ENCODE data around the gene ETFA.
A peak's percentile ranks its signal among the peaks of the same experiment; 100 is the strongest.

ETFA gene

DNA sequence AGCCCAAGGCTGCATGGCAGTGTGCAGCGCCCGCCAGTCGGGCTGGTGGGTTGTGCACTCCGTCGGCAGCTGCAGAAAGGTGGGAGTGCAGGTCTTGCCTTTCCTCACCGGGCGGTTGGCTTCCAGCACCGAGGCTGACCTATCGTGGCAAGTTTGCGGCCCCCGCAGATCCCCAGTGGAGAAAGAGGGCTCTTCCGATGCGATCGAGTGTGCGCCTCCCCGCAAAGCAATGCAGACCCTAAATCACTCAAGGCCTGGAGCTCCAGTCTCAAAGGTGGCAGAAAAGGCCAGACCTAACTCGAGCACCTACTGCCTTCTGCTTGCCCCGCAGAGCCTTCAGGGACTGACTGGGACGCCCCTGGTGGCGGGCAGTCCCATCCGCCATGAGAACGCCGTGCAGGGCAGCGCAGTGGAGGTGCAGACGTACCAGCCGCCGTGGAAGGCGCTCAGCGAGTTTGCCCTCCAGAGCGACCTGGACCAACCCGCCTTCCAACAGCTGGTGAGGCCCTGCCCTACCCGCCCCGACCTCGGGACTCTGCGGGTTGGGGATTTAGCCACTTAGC is 29.6 kb upstream of the ETFA start:
- no peak for DNase-seq

DNA sequence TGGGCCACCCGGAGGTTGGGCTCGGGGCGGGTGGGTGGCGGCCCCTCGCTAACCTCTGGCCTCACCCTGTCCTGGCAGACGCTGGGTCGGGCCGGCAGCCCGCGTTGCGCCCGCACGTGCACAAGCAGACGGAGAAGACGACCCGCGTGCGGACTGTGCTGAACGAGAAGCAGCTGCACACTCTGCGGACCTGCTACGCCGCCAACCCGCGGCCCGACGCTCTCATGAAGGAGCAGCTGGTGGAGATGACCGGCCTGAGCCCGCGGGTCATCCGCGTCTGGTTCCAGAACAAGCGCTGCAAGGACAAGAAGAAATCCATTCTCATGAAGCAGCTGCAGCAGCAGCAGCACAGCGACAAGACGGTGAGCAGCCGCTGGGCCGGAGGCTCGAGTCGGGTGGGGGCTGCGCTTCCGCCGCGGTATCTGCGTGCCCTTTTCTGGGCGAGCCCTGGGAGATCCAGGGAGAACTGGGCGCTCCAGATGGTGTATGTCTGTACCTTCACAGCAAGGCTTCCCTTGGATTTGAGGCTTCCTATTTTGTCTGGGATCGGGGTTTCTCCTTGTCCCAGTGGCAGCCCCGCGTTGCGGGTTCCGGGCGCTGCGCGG is 29.0 kb upstream of the ETFA start:
- DNase-seq, result no peak

DNA sequence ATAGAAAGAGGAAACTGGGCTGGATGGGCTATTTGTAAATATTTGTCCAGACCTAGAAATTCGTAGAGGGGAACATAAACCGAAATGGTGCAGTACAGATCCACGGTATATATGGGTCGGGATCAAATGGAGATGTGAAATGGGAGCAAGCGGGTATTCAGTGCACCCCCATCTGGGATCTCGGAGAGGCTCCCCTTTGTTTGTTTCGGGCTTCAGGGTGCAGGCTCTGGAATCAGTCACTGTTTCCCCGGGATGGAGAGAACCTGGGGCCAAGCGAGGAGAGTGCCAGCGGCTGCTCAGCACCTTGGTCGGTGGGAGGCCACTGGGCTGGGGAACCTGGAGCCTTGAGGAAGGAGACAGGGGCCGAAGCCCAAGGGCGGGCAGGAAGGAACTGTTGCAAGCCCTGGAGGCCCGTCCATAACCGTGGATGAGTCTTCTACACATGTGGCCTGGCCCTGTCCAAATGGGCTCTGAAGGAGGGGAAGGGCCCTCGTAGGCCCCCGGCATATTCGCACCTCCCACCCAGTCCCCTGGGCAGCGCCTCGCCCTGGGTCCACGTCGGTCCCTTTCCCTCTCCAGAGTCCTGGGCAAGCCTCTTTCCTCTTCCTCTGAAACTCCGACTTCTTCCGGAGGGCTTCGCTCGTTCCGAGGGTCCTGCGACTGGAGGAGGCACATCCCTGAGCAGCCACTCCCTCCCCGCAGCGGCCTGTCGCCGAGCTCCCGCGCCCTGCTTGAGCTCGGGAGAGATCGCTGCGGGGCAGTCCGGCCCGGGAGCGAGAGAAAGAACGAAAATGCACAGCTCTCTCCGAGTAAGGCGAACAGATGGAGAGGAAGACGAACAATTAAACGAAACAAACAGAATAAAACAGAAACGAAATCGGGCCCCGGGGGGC is 28.3 kb upstream of the ETFA start:
- no peak for DNase-seq

DNA sequence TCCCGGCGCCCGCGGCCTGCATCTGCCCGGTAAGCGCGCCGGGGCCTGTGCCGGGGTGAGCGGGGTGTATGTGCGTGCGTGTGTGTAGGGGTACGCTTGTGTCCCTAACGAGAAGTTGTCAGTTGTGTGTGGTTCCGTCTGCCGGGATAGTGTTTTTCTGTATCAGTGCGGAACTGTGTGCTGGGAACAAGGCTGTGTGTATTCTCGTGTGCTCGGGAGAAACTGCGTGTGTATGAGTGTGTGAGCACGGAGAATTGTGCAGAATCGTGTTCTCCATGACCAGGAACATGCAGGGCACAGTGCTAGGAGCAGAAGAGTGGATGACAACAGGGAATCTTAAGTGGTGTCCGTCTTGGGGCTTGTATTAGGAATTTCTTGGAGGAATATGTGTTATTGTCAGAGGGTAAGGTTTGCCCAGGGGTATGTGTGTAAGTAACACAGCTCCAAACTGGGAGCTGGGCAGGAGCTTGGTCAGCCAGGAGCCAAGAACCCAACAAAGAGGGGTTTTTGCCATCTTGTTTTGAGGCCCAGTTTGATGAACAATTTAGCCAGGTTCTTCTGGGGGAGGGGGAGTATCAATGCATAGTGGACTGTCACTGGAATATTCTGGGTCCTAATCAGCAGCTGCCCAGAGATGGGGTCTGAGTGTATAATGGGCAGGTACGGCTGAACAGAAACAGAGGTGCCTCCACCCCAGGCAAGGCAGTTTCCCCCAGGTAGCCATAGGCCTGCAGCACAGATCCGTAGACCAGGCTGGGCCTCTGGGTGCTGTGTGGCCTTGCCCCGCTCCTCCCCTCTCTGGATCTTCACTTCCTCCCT is 27.4 kb upstream of the ETFA start:
- DNase-seq, result no peak

DNA sequence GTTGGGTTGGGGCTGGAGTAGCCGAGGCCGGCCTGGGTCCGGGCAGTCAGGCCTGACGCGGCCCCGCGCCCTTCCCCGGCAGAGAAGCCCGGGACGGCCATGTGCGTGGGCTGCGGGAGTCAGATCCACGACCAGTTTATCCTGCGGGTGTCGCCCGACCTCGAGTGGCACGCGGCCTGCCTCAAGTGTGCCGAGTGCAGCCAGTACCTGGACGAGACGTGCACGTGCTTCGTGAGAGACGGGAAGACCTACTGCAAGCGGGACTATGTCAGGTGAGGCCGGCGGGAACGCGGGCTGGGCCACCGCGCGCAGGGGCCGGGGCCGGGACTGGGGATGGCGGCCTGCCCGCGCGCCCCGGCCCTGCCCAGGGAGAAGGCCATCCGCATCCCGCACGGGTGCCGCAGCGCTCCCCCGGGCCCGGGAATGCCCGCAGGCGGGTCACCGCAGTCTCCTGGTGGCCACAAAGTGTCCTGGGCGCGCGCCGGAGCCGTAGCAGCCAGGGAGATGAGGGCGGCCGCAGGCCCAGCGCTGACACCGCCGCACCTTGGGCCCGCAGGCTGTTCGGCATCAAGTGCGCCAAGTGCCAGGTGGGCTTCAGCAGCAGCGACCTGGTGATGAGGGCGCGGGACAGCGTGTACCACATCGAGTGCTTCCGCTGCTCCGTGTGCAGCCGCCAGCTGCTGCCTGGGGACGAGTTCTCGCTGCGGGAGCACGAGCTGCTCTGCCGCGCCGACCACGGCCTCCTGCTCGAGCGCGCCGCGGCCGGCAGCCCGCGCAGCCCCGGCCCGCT is 26.6 kb upstream of the ETFA start:
- DNase-seq, result no peak

DNA sequence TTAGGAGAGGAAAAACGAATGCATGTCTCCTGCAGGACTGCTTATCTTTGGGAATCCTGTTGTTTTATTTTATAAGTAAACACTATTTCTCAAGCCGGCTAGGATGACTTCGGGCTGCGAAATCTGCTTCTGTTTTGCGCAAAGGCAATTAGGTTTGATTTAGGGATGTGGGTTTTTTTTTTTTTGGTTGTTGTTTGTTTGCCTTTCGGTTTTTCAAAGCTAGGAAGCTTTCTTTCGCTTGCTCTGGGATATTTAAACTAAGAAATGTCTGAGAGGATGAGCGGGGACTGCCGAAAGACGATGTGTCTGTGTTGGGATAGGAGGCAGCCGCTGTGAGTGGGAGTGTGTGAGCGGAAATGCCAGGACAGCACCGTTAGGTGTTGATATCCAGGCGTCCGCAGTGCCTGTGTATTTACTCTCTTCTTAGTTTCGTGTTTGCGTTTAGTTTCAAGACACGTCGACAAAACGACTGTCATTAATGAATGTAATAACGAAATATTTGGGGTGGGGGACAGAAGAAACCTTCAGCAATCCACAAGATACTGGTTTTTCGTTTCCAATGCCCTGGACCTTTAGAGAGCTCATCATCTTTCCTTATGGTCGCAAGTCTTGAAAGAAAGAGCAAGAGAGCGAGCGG is 25.9 kb upstream of the ETFA start:
- DNase-seq, result no peak

DNA sequence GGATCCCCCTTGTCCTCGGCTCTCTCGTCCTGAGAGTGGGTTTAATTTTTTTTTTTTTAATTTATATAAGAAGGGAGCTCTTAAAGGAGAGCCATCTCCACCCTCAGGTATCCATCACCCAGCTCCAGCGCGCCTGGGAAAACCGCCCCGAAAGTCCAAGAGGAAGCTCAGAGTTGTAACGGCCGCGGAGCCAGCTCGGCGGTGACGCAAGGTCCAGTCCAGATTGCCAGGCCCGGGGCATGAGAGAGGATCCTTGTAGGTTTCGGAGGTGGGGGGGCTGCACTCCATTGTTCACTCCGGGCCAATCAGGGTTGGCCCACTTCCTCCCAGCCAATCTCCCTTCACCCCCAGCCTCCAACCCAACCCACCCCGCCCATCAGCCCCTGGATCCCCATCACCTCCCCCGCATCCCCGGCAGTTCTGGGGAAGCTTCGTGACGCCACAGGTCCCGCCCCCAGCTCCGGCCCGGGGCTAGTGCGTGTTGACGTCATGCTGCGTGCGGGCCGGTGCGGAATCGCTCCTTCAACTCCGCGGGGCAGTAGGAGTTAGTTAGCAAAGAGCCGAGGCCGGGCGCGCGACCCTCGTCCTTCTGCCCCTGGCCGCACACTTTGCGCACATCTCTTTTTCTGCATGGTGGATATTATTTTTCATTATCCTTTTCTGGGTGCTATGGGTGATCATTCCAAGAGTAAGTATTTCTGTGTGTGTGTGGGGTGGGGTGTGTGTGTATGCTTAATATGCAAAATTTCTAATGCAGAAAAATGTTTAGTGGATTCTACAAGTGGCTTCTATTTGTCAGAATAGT is 25.2 kb upstream of the ETFA start, which contains the start of gene ISL2:
TSS of gene ISL2 (plus strand) at position 520 of the 805 bp plus-strand sequence. CDS start at position 631, 111 bp downstream.
- DNase-seq, result peak in 25 of 56 donors; percentile 5 to 87 (median 56)

DNA sequence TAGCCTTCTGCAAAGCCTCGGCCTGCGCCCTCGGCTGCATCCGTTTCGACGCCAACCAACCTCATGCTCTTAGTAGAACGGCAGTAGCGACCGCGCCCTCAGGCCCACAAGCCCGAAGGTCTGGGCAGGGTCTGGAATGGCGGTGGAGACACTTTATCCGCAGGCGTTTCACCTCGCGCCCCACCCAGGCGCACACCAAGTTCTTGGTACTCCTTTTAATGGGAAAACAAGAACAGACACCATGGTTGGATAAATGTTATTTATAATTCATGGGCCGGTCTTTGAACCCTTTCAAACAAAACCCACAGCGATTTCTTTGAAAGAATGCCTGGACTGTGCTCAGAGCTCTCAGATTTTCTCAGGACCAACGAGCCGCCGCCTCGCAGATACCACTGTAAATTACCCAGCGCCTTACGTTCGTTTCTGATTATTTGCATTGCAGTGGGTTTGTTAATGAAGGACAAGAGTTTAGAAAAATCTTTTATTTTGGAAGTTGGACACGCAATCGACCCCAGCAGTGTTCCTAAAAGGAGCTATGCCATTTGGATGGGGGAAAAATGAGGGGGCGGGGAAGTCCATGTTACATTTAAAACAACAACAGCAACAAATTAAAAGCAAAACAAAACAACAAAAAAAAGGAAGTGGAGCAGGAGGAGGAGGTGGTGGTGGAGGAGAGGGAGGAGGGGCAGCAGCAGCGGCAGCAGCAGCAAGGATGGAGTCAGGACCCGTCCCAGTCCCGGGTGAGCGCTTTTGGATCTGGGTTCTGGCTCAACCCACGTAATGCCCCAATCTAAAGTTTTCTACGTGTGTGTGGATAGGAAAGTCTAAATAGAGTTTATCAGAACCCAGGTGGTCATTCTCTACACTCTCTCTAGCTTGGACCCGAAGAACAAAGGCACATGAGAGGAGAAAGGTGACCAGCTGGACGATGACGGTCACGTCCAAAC is 24.3 kb upstream of the ETFA start:
- DNase-seq, result no peak

DNA sequence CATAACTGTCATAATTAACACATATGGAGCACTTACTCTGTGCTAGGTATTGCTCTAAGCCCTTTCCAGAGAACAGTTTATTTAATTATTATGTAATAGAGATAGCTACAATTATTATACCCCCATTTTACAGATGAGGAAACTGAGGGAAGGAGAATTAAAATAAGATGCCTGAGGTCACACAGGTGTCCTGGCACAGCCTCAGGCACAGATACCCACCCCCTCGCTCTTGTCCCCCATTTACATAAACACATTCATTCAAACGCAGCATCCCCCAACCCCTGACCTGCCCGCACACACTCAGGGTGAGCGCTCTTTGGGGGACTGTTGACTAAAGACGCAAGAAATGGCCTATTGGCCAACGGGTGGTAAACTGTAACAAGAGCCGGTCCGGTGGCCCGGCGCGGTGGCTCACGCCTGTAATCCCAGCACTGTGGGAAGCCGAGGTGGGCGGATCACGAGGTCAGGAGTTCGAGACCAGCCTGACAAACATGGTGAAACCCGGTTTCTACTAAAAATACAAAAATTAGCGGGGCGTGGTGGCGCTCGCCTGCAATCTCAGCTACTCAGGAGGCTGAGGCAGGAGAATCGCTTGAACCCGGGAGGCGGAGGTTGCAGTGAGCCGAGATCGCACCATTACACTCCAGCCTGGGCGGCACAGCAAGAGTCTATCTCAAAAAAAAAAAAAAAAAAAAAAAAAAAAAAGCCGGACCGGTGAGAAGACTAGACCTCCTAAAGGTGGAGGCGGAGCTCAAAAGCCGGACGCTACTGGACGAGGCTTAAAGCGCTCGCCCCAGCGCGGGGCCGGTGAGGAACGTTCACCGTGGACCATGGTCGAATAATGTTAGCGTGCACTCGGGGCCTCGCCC is 23.4 kb upstream of the ETFA start:
- DNase-seq, result no peak

DNA sequence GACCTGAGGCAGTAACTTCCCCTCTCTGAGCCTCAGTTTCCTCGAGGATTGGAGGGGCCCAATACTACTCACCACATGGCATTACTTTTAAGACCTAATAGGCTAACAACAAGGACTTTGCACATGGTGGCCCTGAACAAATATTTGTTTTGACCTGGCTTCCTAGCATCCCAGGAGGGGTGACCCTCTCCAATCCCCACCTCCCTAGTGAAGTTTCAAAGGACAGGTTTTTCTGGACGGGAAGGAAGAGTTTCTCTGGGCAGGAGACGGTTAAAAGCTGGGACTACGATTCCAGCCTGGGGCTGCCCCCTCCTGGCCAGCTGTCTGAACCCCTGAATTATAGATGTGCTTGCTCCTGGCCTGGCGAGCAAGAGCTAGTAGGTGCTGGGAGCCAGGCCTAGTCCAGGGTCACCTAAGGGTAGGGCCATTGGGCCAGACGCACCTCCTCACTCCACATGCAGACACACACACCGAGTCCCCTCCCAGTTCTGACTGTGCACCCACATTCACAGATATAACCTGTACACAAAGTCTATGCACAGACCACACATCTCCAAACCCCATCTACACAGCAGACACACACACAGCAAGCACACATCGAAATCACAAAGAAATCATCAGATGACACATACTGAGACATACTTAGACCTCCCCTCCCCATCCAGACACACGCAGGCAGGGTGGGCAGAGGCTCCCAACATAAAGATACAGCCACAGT is 22.6 kb upstream of the ETFA start:
- no peak for DNase-seq

DNA sequence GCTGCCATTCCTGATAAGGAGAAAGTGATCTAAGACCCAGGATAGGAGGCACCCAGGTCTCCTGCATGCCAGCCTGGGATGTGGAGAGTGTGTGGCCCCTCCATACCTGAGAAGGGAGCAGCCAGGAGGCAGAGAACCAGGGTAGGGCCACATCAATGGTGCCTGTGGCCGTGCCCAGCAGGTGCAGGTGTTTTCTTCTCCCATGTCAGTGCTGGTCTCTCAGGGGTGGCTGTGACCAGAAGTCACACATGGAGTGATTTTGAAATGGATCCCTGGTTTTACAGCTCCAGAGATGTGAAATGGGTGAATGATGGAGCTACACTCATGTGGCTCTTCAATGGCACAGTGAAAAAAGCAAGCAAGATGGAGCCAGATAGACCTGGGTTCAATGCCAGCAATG is 22.0 kb upstream of the ETFA start:
- DNase-seq, result no peak

DNA sequence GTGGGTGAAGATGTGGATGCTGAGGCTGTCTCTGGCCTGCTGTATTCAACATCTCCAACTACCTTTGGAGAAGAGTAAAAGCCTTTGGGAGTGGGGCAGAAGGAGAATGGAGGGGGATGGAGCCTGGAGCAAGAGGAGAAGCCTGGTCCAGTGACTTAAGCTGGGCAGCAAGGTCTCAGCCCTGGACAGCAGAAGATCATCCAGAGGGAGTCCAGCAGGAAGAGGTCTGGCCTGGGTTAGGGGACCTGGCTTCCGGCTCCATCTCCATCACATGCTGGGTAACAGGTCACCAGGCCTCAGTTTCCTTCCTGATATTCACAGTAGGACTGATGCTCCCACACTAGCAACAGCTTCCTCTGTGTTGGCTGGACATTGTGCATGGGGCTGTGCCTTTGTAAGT is 21.5 kb upstream of the ETFA start:
- no peak for DNase-seq

DNA sequence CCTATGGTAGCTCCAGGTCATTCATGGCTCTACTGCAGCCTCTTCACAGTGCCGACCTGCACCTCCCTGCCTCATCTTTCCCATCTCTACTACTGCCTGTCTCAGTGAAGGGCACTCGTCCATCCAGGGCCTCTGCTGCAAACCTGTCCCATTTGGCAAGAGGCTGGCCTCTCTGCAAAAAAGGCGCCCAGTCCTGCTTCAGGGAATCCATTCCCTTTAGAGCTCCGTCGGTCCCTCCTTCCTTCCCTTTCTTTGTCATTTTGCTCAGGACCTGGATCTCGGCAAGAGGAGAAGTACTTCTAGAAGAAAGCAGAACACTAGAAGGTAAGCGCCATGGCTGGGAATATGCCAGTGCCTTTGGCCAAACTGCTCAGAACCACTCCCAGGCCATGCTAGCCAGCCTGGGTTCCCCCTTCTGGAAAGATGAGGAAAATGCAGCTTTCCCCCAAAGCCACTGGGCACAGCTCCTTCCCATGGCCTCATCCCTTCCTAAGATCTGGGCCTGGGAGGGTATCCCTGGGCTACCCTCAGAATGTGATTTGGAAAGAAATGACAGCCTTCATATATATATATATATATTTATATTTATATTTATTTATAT is 18.9 kb upstream of the ETFA start:
- DNase-seq, result peak in 4 of 56 donors; percentile 8 to 32 (median 26)

DNA sequence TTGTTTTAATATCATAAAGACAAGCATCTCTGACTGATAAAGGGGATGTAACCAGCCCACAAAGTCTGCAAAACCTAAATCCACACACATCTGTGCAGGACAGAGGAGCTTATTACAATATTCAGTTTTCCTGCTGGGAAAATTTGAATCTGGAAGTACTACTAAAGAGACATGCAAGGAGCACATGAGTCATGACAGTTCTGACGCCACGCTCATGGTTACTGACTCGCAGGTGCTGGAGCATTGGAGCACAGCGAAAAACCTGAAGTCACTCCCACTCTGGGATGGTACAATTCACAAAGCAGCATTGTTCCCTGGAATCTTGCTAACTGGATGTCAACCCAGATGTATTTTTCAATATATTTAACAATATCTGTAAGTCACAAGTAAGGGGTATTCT is 17.7 kb upstream of the ETFA start:
- no peak for DNase-seq

DNA sequence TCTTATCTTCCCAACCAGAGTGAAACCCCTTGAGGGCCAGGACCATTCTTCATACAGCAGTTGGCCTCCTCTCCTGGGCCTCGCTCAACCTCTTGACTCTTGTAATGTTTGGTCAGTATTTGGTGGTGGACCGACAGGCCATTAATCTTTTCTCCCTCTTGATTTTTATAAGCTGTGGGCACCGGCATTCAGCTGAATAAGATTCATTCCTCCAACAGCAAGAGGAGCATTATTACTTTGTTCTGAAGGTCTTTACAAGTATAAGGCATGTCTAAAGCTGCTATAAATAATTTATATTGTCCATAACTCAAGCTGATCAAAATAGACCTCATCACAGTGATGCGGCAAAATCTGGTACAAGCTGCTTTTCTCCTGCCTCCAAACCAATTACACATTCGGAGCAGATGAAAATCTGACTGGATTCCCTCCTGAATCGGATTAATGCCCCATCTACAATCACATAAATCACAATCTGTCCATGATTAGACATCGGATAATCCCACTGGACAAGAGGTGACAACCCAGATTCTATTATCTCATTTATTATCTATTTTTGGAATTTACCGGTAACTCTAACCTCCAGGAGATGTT is 16.9 kb upstream of the ETFA start:
- no peak for DNase-seq

Measured in nucleus accumbens (tissue), 56 donors.